Aorta (tissue), 5 donors: ENCODE results near the gene TLCD3B. TPM values are rescaled to one million over a fixed set of nuclear protein-coding genes. Genes with fewer than 3 reads are reported as not detected.

Experiments
- ATAC-seq: fragments of 200-7000 bp; cut with Tn5 transposase; one replicate; pipeline ENCODE4 v1.9.1; 2022; ENCODE audit warnings: moderate library complexity; ENCODE audit not compliant: low FRiP score
- DNase-seq, 2 donors: peaks; one replicate each; pipeline ENCODE4 v3.0.0-alpha.2; 2020
- H3K27ac ChIP-seq, 2 donors: one replicate each; pipeline ENCODE4 v1.5.1; 2013; ENCODE audit warnings: low read length in 2 of 2, mild to moderate bottlenecking in 2 of 2, moderate library complexity in 2 of 2, control low read depth in 1 of 2, inconsistent platforms in 1 of 2, low read depth in 1 of 2
- H3K27me3 ChIP-seq, 2 donors: one replicate each; pipeline ENCODE4 v1.6.1; 2013; ENCODE audit warnings: control low read depth in 1 of 2, low read length in 1 of 2, mild to moderate bottlenecking in 1 of 2, moderate library complexity in 1 of 2; ENCODE audit not compliant: insufficient read depth in 2 of 2, control insufficient read depth in 1 of 2
- H3K36me3 ChIP-seq, 2 donors: one replicate each; pipeline ENCODE4 v1.6.1; 2013; ENCODE audit warnings: control low read depth in 1 of 2, low read length in 1 of 2, mild to moderate bottlenecking in 1 of 2; ENCODE audit not compliant: insufficient read depth in 2 of 2, control insufficient read depth in 1 of 2
- H3K4me1 ChIP-seq, 2 donors: one replicate each; pipeline ENCODE4 v1.6.1; 2013; ENCODE audit warnings: low read length in 2 of 2, control low read depth in 1 of 2, mild to moderate bottlenecking in 1 of 2, moderate library complexity in 1 of 2; ENCODE audit not compliant: insufficient read depth in 2 of 2, control insufficient read depth in 1 of 2
- H3K4me3 ChIP-seq, 2 donors: one replicate each; pipeline ENCODE4 v1.5.1; 2013; ENCODE audit warnings: low read length in 2 of 2, control low read depth in 1 of 2, mild to moderate bottlenecking in 1 of 2
- H3K9me3 ChIP-seq: one replicate; pipeline ENCODE4 v1.6.1; 2013; ENCODE audit warnings: mild to moderate bottlenecking, low read length; ENCODE audit not compliant: control insufficient read depth
- WGBS, 2 donors: extraction: QIAGEN DNeasy Blood & Tissue Kit; methylation state at CpG; one replicate each; pipeline ENCODE4 v1.1.7; 2013; 5-methylcytosine and 5-hydroxymethylcytosine counted together
- intact Hi-C, 2 donors: fragments of 100-400 bp; cut with DNase I; formaldehyde crosslinking; loops; one replicate each; pipeline versions ENCODE4 v1.14.2 to v1.15.0; 2022
- polyA plus RNA-seq, 2 donors: library from polyadenylated mRNA; stranded (reverse); fragments of 200-250 nt; gene quantifications; one replicate each; pipeline ENCODE4 v1.2.3, GENCODE V29; 2013
- total RNA-seq, 2 donors: library from RNA; stranded (reverse); fragmentation: NEBNext Ultra II Directional; extraction: Animal tissue kit (Norgen Biotek cat#: 25700); gene quantifications; one replicate each; pipeline ENCODE4 v1.2.1, GENCODE V29; 2021
- donor health status: healthy with polysubstance abuse.
- donor health status: Bipolar disorder and iron deficiency.
- donor health status: DM: no; HTN: no; CAD: no.
- donor health status: DM: no; HTN: no; CAD: no.
- donor health status: DM: yes; HTN: yes; CAD: no.

TLCD3B gene
- total and polyA plus RNA-seq, 4 donors: not detected

GRCh38 chr16:30011714-30012504, 19.2 kb downstream of the TLCD3B start:
- ATAC-seq: no peak
- Histone ChIP-seq H3K36me3 (no peaks in the 10 kb centered on the region), H3K9me3 (no peaks in the 10 kb centered on the region), H3K27me3 (no peaks in the 10 kb centered on the region), H3K4me1 (no peaks in the 10 kb centered on the region), H3K4me3 (no peak overlapping the region), H3K27ac (no peak overlapping the region)
- 14 to 16% methylated on average over 31 of the region's 31 CpGs for WGBS, 2 donors
- DNase-seq: no peak
- intact Hi-C loops: loop anchor here in 1 of 2 donors (5.0 kb wide), 1 partner anchor 95 kb away; no protein-coding TSS in a partner anchor

GRCh38 chr16:30010844-30011713, 20.0 kb downstream of the TLCD3B start, which contains the start of gene DOC2A:
DOC2A (minus strand) TSS chr16:30011027; CDS start chr16:30010222, 805 bp downstream.
- Histone ChIP-seq H3K27me3 (no peaks in the 10 kb centered on the region), H3K4me1 (no peaks in the 10 kb centered on the region), H3K4me3 (peak within 1 kb of the TSS in 1 of 2 donors; percentile 16), H3K27ac (no peak within 1 kb of the TSS), H3K9me3 (no peaks in the 10 kb centered on the region), H3K36me3 (no peaks in the 10 kb centered on the region)
- WGBS, 2 donors: 1% methylated on average over 55 to 99 of the region's 99 CpGs
- peak; percentile 17 for ATAC-seq
- intact Hi-C loops: loop anchor here in 1 of 2 donors (5.0 kb wide), 1 partner anchor 94 kb away; no protein-coding TSS in a partner anchor
- no peak for DNase-seq

- Histone ChIP-seq H3K4me1 (no peaks in the 10 kb centered on the region), H3K27ac (no peak overlapping the region), H3K9me3 (no peaks in the 10 kb centered on the region), H3K36me3 (no peaks in the 10 kb centered on the region), H3K4me3 (no peak overlapping the region), H3K27me3 (no peaks in the 10 kb centered on the region)
- 9 to 19% methylated on average over 29 to 34 of the region's 34 CpGs for WGBS, 2 donors
- intact Hi-C loops: loop anchor here (5.0 kb wide), 2 partner anchors 93 to 263 kb away; partner anchors contain the start of gene C16orf54 (in 1 of the 2)
- ATAC-seq (no peak), DNase-seq (no peak)
Measured at GRCh38 chr16:30009990-30010843, 20.9 kb downstream of the TLCD3B start.

DNA sequence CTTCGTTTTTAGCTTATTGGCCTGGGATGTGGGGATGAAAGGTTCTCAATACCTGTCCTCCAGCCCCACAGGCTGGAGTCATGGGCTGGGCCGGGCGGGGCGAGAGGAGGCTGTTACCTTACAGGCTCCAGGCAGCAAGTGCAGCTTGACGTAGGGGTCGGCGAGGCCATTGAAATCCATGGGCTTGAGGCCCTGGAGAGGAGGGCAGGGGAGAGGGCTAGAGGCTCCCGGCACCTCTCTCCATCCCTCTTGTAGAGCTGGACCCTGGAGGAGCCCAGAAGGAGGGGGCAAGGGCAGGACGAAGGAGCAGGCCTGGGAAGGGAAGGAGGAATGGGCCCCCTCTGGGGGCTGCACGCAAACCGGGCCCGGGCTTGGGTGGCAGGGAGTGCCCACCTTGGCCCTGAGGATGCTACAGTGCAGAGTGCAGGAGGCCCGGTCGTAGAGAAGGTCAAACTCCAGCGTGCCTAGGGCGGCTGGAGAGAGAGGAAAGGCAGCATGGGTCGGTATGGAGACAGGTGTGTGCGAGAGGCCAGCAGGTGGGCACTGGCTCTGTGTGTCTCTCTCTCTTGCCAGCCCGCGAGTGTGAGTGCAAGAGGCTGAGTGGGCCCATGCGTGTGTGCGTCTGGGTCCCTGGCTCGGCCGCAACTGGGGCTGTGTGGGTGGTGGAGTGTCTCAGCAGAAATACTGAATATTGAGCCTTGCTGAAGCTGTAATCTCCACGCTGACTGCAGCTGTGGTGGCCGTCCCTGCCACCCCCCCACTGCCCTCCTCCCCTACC, 21.8 kb downstream of the TLCD3B start:
- Histone ChIP-seq H3K27me3 (no peaks in the 10 kb centered on the region), H3K9me3 (no peaks in the 10 kb centered on the region), H3K36me3 (no peaks in the 10 kb centered on the region), H3K4me3 (no peak overlapping the region), H3K27ac (no peak overlapping the region), H3K4me1 (no peaks in the 10 kb centered on the region)
- WGBS, 2 donors: 53 to 55% methylated on average over 26 of the region's 26 CpGs
- intact Hi-C loops: loop anchor here in 1 of 2 donors (5.0 kb wide), 1 partner anchor 262 kb away; the partner anchor contains the start of gene C16orf54
- DNase-seq: no peak
- no peak for ATAC-seq

DNA sequence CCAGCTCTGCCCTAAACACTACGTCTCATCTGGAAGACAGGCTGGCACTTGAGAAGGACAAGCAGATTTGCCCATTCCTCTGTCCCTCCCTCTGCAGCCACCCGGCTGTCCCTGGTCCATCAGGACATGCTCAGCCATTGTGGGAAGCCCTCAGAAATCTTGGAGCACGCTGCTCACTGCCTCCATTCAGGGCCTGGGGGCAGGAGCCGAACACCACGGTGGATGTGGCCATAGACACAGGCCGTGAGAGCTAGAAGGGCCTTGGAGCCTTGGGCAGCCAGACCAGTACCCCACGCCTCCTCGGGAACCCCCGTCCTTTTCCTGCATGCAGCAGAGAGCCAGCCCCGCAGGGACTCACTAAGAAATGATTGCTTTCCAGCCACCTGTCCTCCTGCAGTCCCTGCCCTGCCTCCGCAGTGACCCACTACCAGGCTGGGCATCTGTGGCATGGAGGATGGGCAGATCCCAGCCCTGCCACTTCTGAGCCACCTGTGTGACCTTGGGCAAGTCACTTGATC, 23.6 kb downstream of the TLCD3B start:
- Histone ChIP-seq H3K36me3 (no peaks in the 10 kb centered on the region), H3K4me1 (no peaks in the 10 kb centered on the region), H3K4me3 (no peak overlapping the region), H3K9me3 (no peaks in the 10 kb centered on the region), H3K27ac (no peak overlapping the region), H3K27me3 (no peaks in the 10 kb centered on the region)
- intact Hi-C loops: loop anchor here in 1 of 2 donors (5.0 kb wide), 1 partner anchor 260 kb away; the partner anchor contains the start of gene C16orf54
- no peak for DNase-seq
- ATAC-seq: no peak
- 68 to 79% methylated on average over 10 to 11 of the region's 11 CpGs for WGBS, 2 donors

- no peak overlapping the region for H3K4me3 ChIP-seq
- intact Hi-C loops: loop anchor here in 1 of 2 donors (5.0 kb wide), 1 partner anchor 260 kb away; the partner anchor contains the start of gene C16orf54
- no peak overlapping the region for H3K27ac ChIP-seq
- H3K9me3 ChIP-seq: no peaks in the 10 kb centered on the region
- no peaks in the 10 kb centered on the region for H3K4me1 ChIP-seq
- no peaks in the 10 kb centered on the region for H3K27me3 ChIP-seq
- 80% methylated on average over 32 to 34 of the region's 34 CpGs for WGBS, 2 donors
- H3K36me3 ChIP-seq: no peaks in the 10 kb centered on the region
- ATAC-seq: no peak
- no peak for DNase-seq
Measured at GRCh38 chr16:30006659-30007377, 24.3 kb downstream of the TLCD3B start.

GRCh38 chr16:30006095-30006473, 25.0 kb downstream of the TLCD3B start:
- no peaks in the 10 kb centered on the region for H3K27me3 ChIP-seq
- no peaks in the 10 kb centered on the region for H3K4me1 ChIP-seq
- 80 to 84% methylated on average over 18 of the region's 18 CpGs for WGBS, 2 donors
- ATAC-seq (no peak), DNase-seq (no peak)
- no peaks in the 10 kb centered on the region for H3K36me3 ChIP-seq
- H3K9me3 ChIP-seq: no peaks in the 10 kb centered on the region
- no peak overlapping the region for H3K4me3 ChIP-seq
- intact Hi-C loops: loop anchor here in 1 of 2 donors (5.0 kb wide), 1 partner anchor 259 kb away; the partner anchor contains the start of gene C16orf54
- no peak overlapping the region for H3K27ac ChIP-seq
